Tibial artery (tissue), 4 donors: ENCODE data around the gene SLC9A2.

ENCODE experiments used
- DNase-seq, 2 donors: peaks; one replicate each; pipeline ENCODE4 v3.0.0-alpha.2; 2019
- H3K27ac ChIP-seq, 2 donors: fragments of 200-600 bp; sonication (generic) in 1 of 2; 1 replicate in 1 of 2; 2 replicates in 1 of 2; pipeline ENCODE4 v1.5.1; 2018 to 2019; ENCODE audit warnings: mild to moderate bottlenecking in 1 of 2
- H3K27me3 ChIP-seq, 2 donors: fragments of 200-600 bp; sonication (generic) in 1 of 2; one replicate each; pipeline versions ENCODE4 v1.5.1 to v1.6.0; 2016 to 2019
- H3K36me3 ChIP-seq, 3 donors: fragments of 200-600 bp; sonication (generic) in 2 of 3; one replicate each; pipeline ENCODE4 v1.5.1; 2016 to 2019; ENCODE audit warnings: mild to moderate bottlenecking in 2 of 3
- H3K4me1 ChIP-seq, 4 donors: fragments of 200-600 bp; sonication (generic) in 2 of 4; 1 replicate in 3 of 4; 2 replicates in 1 of 4; pipeline ENCODE4 v1.5.1; 2016 to 2019
- H3K4me3 ChIP-seq, 2 donors: fragments of 200-600 bp; sonication (generic) in 1 of 2; 1 replicate in 1 of 2; 2 replicates in 1 of 2; pipeline ENCODE4 v1.5.1; 2018 to 2019; ENCODE audit warnings: mild to moderate bottlenecking in 2 of 2
- H3K9me3 ChIP-seq, 3 donors: fragments of 200-600 bp; sonication (generic) in 1 of 3; one replicate each; pipeline ENCODE4 v1.5.1; 2016 to 2019
- CTCF ChIP-seq, 2 experiments: fragments of 200-600 bp in 1 of 2; fragments of 450-650 bp in 1 of 2; IDR thresholded peaks; one replicate each; pipeline ENCODE4 v1.5.1; 2017 to 2019; ENCODE audit warnings: antibody characterized with exemption in 2 of 2, mild to moderate bottlenecking in 1 of 2, moderate library complexity in 1 of 2
- intact Hi-C: fragments of 100-400 bp; cut with DNase I; formaldehyde crosslinking; loops from one replicate; pipeline ENCODE4 v1.15.0; 2023; ENCODE audit warnings: low total_unique reads

Gene SLC9A2

GRCh38 chr2:102585847-102586404 is 33.4 kb upstream of the SLC9A2 start:
- Histone ChIP-seq H3K4me3 (no peak overlapping the region), H3K4me1 (peaks cover 0 to 9% (median 0%) of the 10 kb centered on the region in 4 donors), H3K36me3 (no peaks in the 10 kb centered on the region), H3K9me3 (no peaks in the 10 kb centered on the region), H3K27me3 (no peaks in the 10 kb centered on the region), H3K27ac (no peak overlapping the region)
- no peak for DNase-seq
- intact Hi-C loops = no loop called here
- no peak for TF ChIP-seq CTCF (IDR thresholded peaks at IDR 0.05)

- DNase-seq = no peak
- Histone ChIP-seq H3K36me3 (no peaks in the 10 kb centered on the region), H3K9me3 (no peaks in the 10 kb centered on the region), H3K4me3 (no peak overlapping the region), H3K27ac (no peak overlapping the region), H3K27me3 (no peaks in the 10 kb centered on the region), H3K4me1 (peaks cover 0 to 9% (median 0%) of the 10 kb centered on the region in 4 donors)
- no peak for TF ChIP-seq CTCF (IDR thresholded peaks at IDR 0.05)
- intact Hi-C loops = no loop called here
Measured at GRCh38 chr2:102588213-102588939, 31.0 kb upstream of the SLC9A2 start.

- DNase-seq = no peak
- intact Hi-C loops = no loop called here
- H3K9me3 ChIP-seq = no peaks in the 10 kb centered on the region
- H3K4me1 ChIP-seq = peaks cover 0 to 9% (median 0%) of the 10 kb centered on the region in 4 donors
- H3K27me3 ChIP-seq = no peaks in the 10 kb centered on the region
- no peak overlapping the region for H3K4me3 ChIP-seq
- no peak overlapping the region for H3K27ac ChIP-seq
- no peak for TF ChIP-seq CTCF (IDR thresholded peaks at IDR 0.05)
- H3K36me3 ChIP-seq = no peaks in the 10 kb centered on the region
Measured at GRCh38 chr2:102589444-102589843, 29.9 kb upstream of the SLC9A2 start.

- no peak for TF ChIP-seq CTCF (IDR thresholded peaks at IDR 0.05)
- peaks cover 0 to 4% (median 0%) of the 10 kb centered on the region in 4 donors for H3K4me1 ChIP-seq
- H3K9me3 ChIP-seq = no peaks in the 10 kb centered on the region
- DNase-seq = no peak
- H3K36me3 ChIP-seq = no peaks in the 10 kb centered on the region
- no peaks in the 10 kb centered on the region for H3K27me3 ChIP-seq
- no peak overlapping the region for H3K4me3 ChIP-seq
- no peak overlapping the region for H3K27ac ChIP-seq
- intact Hi-C loops = no loop called here
Measured at GRCh38 chr2:102591491-102592045, 27.8 kb upstream of the SLC9A2 start.

GRCh38 chr2:102592601-102593000 is 26.8 kb upstream of the SLC9A2 start:
- no peak for DNase-seq
- intact Hi-C loops = no loop called here

More at GRCh38 chr2:102592601-102593000, 26.8 kb upstream of the SLC9A2 start:
- Histone ChIP-seq H3K27me3 (no peaks in the 10 kb centered on the region), H3K27ac (no peak overlapping the region), H3K4me1 (no peaks in the 10 kb centered on the region), H3K9me3 (no peaks in the 10 kb centered on the region), H3K4me3 (no peak overlapping the region), H3K36me3 (no peaks in the 10 kb centered on the region)
- no peak for TF ChIP-seq CTCF (IDR thresholded peaks at IDR 0.05)
